Activated CD4-positive, CD25-positive, alpha-beta regulatory T cell treated with anti-CD3 and anti-CD28 coated beads, Interleukin-2, amount 50 U/mL, for 24 hours (primary cell): ENCODE measurements around the gene NUCB1.

Experiments used
- ATAC-seq, 2 donors: fragments of 150-1000 bp; cut with Tn5 transposase; one replicate each; pipeline ENCODE4 v1.10.0; 2021; ENCODE audit warnings: mild to moderate bottlenecking in 1 of 2, moderate library complexity in 1 of 2

Gene NUCB1

DNA sequence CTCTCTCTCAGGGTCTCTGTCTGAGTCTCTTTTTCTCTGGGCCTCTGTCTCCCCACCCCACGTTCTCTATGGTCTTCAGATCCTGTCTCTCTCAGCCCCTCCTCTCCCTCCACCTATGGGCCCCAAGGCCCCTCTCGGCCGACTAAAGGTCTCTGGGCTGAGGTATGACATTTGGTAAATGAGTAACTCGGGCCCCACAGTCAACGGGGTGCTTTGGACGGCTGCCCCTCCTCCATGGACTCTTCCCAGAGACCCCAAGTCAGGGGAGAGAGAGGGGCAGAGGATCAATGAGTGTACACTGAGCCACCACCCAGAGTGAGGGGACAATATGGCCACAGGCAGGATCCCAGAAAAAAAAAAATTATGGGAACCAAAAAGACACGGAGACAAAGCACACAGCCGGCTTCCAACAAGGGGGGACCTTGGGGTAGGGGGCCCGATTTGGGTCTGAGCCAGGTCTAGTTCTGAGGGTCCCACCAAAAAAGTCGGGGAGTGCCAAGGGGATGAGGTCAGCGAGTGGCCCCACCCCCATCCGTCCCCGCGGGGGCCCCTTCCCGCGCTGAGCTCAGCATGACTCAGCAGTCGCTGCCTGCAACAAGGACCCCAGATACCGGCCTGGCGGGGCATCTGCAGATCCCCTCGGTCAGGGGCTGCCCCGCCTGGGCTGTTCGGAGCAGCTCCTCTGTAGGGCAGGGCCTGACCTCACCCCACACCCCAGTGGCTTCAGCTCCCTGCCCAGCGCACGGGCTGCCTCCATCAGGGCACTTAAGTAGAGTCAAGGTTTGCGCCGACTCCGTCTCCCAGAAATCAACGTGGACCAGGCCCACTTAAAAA is 63.5 kb downstream of the NUCB1 start:
- peak; percentile 25 to 27 for ATAC-seq

DNA sequence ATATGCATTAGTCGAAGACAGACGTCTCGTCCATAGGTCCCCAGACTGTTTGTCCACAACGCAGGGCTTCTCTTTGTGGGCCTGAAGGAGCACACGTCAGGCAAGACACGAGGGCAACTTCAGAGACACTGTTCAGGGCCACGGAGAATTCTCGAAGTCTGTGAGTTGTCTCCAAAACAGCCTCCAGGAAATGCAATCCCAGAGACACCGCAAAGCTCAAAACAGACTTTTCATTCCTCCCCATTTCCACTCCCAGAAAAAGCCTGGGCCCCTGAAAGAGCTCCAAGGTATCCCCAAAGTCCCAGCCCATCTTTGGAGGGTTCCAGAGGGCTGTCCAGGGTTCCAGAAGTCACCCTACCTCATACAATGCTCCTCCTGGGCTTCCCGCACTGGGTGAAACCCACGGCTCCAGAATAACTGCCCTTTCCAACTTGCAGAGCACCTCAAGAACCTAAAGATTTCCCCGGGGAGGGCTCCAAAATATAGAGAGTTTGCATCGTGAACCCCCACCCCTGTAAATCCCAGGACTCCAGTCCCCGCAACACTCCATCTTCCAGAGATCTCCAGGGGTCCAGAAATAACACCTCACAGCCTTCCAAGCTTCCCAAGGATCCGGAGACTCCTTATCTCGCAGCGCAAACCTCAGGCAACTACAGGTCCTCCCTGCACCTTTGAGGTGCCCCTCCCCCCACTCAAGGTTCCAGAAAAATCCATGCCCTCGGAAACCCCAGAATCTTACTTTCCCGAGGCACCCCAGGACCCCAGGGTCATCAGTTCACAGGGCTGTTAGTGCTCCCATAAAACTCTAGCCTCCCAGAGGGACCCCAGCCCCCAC is 64.3 kb downstream of the NUCB1 start:
- no peak for ATAC-seq

- peak; percentile 75 to 80 for ATAC-seq
These were observed 65.1 kb downstream of the NUCB1 start, which contains the start of gene FTL for GRCh38 chr19:48965040-48965805. TSS of gene FTL (plus strand) at chr19:48965309. CDS start at chr19:48965508, 199 bp downstream.

DNA sequence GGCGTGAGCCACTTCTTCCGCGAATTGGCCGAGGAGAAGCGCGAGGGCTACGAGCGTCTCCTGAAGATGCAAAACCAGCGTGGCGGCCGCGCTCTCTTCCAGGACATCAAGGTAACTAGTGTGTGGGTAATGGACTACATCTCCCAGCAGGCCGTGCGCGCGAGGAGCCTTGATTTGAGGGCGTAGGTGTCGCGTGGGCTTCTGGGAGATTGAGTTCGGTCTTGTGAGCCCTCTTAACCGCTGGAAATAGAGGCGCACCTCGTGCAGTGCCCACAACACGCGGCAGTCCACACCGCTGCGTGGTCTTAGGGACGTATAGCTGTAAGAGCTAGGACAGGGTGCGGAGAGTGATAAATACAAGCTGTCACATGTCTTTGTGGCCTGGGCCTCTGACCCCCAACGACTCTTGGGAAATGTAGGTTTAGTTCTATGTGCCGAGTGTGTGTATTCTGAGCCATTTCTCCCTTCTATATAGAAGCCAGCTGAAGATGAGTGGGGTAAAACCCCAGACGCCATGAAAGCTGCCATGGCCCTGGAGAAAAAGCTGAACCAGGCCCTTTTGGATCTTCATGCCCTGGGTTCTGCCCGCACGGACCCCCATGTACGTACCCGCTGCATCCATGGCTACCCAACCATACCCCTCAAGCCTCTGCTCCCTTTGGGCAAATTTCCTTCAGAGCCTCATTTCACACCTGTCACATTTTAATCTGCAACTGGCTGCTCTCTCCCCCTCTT is 65.9 kb downstream of the NUCB1 start:
- ATAC-seq: peak; percentile 55 to 63

DNA sequence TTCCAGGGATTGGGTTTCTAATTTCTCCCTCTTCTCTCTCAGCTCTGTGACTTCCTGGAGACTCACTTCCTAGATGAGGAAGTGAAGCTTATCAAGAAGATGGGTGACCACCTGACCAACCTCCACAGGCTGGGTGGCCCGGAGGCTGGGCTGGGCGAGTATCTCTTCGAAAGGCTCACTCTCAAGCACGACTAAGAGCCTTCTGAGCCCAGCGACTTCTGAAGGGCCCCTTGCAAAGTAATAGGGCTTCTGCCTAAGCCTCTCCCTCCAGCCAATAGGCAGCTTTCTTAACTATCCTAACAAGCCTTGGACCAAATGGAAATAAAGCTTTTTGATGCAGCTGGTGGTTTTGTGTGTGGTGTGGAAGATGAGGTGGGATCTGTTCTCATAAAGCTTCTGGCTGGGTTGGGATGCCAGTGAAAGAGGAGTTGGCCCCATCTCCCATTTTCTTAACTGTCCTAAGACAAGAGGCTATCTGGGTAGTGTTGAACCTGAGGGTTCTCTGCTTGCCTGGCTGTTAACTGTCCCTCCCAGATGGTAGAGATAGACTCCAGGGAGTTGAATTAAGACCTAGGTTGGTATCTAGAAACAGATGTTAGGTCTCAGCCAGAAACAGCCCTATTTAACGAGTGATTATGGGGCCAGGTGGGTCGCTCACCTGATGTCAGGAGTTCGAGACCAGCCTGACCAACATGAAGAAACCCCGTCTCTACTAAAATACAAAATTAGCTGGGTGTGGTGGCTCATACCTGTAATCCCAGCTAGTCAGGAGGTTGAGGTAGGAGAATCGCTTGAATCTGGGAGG is 66.6 kb downstream of the NUCB1 start:
- no peak for ATAC-seq

DNA sequence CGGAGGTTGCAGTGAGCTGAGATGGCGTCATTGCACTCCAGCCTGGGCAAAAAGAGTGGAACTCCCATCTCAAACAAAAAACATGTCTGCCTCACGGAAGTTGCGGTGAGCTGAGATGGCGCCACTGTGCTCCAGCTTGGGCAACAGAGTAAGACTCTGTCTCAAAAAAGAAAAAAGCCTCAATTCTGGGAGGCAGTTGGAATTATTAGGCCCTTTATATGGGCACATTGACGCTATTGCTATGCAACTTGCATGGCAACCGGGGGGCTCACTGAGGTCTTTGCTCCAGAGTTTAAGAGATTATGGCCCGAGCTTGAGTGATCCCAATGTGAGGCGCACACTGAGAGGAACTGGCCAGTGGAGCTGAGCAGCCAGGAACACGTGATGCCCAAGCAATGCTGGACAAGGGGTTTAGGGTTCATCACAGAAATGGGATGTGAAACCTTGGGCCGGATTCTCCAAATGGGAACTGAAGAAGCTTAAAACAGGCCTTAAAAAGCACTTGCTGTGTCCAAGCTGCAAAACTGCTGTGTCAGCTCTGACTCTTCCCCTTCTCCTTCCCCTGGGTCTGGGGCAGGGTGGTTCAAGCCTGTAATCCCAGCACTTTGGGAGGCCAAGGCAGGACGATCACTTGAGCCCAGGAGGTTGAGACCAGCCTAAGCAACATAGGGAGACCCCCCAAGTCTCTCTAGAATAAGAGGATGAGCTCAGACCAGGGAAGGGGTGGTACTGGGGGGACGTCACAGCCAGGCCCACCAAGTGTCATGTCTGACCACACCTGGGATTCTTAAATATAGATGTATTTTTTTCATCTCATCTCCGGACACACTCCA is 67.5 kb downstream of the NUCB1 start:
- no peak for ATAC-seq

DNA sequence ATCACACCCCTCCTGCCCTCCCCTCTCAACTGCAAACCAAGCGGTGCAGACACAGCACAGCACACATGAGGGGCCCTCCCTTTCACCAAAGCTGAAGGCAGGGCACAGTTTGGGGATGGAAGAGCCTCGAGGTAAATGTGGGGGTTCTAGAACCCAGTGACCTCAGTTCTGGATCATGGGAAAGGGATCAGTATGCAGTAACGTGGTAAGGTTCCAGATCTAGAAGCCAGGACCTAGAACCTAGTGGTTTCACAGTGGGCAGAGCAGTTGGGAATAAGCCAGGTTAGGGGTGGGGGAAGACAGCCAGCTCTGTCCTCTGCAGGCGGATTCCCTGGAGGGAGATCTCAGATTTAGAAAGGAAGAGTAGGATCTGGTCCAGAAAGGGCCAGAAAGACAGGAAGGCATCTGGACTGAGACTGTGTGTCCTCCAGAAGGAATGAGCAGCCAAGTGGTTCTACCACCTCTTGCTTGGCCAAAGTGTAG is 68.1 kb downstream of the NUCB1 start:
- no peak for ATAC-seq

DNA sequence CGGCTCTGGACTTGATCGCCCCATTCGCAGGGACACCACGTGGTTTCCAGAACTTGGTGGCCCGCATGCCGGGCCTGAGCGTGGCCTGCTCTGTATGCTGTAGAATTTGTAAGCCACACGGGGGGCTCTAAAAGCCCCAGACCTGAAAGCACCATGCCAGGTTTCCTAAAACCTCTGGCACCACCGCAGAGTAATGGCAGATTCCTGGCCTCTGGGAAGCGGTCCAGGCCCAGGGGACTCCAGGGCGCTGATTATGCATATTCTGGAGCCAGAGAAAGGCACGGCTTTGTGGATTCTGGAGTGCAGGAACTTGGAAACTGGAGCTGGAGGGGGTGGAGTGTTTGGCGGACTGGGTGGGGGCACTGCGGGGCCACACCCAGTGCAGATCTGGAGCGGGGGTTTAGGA is 68.7 kb downstream of the NUCB1 start:
- no peak for ATAC-seq

DNA sequence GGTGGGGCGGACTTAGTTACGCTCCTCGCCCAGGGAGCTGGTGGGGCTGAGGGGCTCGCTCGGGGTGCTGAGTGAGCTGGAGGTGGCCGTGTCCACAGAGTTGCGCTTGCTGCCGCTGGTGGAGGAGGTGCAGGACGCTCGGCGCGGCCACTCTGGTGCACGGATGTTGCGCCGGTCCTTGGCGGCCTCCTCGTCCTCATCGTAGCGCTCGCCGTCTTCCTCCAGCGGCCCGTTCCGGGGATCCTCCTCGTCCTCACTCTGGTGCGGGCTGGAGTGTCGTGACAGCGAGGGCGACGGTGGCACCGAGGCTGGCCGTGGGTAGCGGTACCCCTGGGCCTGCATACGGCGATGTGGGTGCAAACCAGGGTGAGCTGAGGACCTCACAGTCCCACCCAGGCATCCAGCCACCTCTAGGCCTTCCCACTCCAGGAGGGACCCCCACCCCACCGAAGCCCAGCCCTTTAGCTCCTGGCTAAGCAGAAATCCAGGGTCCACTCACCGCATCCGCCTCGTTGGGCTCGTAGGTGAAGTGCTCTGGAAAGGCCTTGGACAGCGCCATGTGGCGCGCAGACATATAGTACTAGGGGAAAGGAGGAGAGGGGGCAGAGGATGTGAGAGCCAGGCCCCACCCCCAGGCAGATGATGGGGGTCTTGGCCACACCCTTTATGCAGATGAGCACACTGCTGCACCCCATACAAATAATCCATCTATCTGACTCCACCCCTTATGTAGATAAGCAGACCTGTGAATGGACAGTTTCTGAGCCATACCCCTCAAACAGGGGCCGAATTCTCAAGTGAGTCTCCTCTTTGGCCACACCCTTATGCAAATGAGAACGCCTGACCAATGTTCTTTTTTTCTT is 69.4 kb downstream of the NUCB1 start:
- no peak for ATAC-seq

GRCh38 chr19:48970139-48970766 is 70.1 kb downstream of the NUCB1 start:
- ATAC-seq: no peak

DNA sequence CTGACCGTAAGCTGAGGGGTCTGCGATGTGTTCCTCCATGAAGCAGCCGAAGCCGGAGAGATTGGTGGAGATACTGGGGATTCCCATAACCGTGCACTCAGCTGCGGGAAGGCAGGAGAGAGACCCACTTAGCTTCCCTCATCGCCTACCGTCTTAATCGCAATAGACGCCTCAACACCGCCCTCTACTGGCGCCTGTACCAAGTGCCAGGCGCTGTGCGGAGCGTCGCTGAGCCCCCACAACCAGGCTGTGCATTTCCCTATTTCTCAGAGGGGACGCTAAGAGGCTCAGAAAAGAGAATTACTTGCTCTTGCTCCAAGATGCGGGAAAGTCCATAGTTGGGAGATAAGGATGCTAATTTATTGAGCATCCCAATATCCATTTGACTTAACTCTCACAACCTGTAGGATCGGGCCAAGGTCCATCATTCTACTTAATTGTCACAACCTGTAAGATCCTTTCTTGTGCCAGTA is 70.8 kb downstream of the NUCB1 start:
- ATAC-seq: peak; percentile 81 to 86
